ENCODE results near the gene TREM2.
"Not testable (repeated sequence)": the region's sequence is repeated elsewhere in the genome, so short reads cannot be mapped to it uniquely, and the experiment has no call there.

Gene TREM2

DNA sequence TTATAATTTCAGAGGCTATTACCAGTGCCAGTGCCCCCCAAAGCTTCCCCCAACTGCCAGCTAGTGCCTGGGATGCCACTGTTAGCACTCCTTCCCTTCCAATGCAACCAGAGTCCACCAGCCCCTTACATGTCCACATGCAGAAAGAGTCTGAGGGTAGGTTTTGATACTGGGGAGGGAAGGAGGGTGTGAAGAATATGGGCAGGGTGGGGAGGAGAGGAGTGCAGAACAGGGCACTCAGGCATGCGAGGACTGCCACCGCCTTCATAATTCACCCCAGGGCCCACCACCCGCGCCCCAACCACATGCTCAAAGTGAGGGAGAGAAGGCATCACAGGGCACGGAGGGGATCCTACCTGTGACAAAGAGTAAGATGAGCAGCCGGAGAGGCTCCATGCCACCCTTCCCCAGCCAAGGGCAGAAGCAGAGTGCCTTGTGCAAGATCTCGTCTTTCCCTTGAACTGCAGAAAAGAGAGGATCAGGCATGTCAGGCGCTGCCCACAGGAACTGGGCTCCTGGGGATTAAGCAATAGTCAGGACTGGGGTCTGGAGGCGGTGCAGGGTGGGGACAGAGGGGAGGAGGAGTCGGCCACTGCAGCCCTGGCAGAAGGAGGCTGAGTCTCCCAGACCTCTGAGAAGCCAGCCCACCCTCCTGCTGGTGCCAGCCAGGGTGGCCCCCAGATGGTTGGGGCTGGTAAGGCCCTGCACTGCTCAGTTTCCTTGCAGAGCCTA lies at the start of gene TREM2:
Gene TREM2 (minus strand): TSS at position 430 of the 732 bp plus-strand sequence. CDS start 34 bp downstream, at position 396.
- no peak for DNase-seq (ENCODE audit: low read depth in 2 of 3, low spot score in 1 of 3)

DNA sequence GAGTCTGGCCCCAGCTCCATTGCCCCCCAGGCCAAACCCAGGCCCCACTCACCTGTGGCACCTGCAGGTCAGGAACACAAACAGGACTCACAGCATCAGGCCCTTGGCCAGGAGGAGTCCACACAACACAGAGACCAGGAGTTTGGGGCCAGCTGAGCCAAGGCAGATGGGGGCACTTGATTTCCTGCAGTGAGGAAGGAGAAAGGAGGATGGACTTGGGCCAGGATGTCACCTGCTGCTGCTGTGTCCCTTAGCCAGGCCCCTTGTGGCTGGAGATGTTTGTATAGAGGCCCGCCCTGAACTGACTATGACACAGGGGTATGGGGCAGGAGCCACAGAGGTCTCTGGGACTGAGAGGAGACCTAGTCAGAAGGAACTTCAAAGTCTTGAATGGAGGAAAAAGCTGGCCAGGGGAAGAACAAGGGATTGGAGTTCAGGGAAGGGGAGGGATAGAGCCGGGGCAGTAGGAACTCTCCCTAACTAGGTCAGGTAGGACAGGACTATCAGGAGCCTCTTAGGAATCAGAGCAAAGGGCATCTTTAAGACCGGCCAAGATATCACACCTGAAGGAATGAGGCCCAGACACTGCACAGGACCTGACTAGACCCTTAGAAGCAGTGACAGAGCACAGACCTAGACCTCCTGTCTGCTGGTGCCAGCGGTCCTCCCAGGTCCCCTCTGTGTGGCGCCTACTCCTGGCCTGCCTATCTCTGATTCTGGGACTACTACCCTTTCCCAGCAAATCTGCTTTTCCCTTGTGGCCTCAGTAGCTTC lies 46.8 kb upstream of the TREM2 start:
- DNase-seq (ENCODE audit: low read depth in 2 of 3, low spot score in 1 of 3): no peak

GRCh38 chr6:41208439-41209106 lies 45.7 kb upstream of the TREM2 start:
- DNase-seq (ENCODE audit: low read depth in 2 of 3, low spot score in 1 of 3): no peak

- DNase-seq (ENCODE audit: low read depth in 2 of 3, low spot score in 1 of 3): no peak
Observed at GRCh38 chr6:41204156-41204555, 41.2 kb upstream of the TREM2 start.

- no peak for DNase-seq (ENCODE audit: low read depth in 2 of 3, low spot score in 1 of 3)
Observed at GRCh38 chr6:41201764-41202173, 38.9 kb upstream of the TREM2 start.

- peak in 2 of 3 donors; percentile 16 to 26 for DNase-seq (ENCODE audit: low read depth in 2 of 3, low spot score in 1 of 3)
Observed at GRCh38 chr6:41200901-41201763, 38.2 kb upstream of the TREM2 start, which contains the start of gene TREML2. Gene TREML2 (minus strand): TSS chr6:41201149. CDS start chr6:41201008, 141 bp downstream.

GRCh38 chr6:41200296-41200900 lies 37.5 kb upstream of the TREM2 start:
- DNase-seq (ENCODE audit: low read depth in 2 of 3, low spot score in 1 of 3): peak; percentile 26 to 47 (median 39)

GRCh38 chr6:41199552-41200246 lies 36.8 kb upstream of the TREM2 start:
- peak in 2 of 3 donors; percentile 11 to 22 for DNase-seq (ENCODE audit: low read depth in 2 of 3, low spot score in 1 of 3)

- no peak for DNase-seq (ENCODE audit: low read depth in 2 of 3, low spot score in 1 of 3)
Observed at GRCh38 chr6:41197234-41197633, 34.3 kb upstream of the TREM2 start.

DNA sequence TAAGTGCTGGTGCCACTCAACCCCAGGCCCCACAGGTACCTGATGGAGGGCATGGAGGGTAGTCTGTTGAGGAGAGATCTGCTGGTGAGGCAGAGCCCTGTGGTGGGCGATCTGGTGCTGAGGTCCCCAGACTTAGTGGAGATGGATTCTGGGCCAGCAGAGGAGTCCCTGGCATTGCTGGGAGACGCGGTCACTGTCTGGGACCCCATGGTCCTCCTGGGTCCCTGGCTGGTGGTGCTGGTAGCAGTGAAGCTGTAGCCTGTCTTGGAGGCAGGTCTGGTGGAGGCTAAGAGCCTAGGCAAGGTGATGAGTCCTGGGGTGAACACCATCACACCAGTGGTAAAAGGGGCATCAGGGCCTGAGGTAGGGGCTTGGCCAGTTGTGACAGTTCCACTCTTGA lies 31.5 kb upstream of the TREM2 start:
- no peak for DNase-seq (ENCODE audit: low read depth in 2 of 3, low spot score in 1 of 3)

DNA sequence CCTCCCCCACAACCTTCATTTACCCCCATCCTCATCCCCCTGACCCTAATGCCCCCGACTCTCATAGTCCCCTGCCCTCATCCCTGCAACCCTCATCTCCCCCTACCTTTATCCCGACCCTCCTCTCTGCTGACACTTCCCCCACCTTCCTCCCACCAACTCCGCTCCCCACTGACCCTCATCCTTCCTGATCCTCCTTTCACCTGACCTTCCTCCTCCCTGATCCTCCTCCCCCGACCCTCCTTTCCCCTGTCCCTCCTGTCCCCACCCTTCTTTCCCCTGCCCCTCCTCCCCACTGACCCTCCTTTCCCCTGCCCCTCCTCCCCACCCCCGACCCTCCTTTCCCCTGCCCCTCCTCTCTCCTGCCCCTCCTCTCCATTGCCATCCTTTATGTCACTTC lies 31.0 kb upstream of the TREM2 start:
- DNase-seq (ENCODE audit: low read depth in 2 of 3, low spot score in 1 of 3): no peak

- no peak for DNase-seq (ENCODE audit: low read depth in 2 of 3, low spot score in 1 of 3)
Observed at GRCh38 chr6:41193171-41193734, 30.3 kb upstream of the TREM2 start.

DNA sequence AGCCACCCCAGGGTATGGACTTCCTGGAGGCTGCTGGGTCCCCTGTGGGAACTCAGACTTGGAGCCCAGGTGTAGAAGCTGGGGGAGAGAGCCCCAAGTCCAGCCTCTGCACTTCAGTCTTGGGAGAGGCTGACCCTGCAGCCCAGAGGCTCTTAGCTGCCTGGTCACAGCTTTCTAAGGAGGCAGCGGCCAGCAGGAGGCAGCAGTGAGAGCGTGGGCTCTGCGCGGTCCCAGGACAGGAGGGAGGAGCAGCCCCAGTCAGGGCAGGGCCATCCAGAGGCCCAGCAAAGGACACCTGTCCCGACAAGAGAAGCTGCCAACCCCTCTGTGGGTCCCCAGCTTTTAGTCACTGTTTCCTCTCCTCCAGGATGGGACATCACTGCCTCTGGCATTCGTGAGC lies 28.7 kb upstream of the TREM2 start:
- peak in 2 of 3 donors; percentile 19 to 26 for DNase-seq (ENCODE audit: low read depth in 2 of 3, low spot score in 1 of 3)

DNA sequence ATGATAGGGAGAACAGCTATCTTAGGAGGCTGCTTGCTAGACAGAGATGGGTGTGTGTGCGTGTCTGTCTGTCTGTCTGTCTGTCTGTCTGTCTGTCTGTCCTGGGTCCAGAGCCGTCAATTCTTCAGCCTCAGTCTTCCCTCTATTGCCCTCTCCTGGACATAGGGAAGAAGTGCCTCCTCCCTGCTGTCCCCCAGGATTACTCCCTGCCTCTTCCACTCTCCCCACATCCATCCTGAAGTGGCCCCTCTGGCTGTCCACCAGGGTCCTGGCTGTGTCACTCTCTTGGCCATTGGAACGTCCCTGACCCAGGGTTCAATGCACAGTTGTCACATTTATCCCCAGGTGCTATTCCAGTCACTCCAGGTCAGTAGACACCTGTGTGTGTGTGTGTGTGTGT lies 27.9 kb upstream of the TREM2 start:
- no peak for DNase-seq (ENCODE audit: low read depth in 2 of 3, low spot score in 1 of 3)

DNA sequence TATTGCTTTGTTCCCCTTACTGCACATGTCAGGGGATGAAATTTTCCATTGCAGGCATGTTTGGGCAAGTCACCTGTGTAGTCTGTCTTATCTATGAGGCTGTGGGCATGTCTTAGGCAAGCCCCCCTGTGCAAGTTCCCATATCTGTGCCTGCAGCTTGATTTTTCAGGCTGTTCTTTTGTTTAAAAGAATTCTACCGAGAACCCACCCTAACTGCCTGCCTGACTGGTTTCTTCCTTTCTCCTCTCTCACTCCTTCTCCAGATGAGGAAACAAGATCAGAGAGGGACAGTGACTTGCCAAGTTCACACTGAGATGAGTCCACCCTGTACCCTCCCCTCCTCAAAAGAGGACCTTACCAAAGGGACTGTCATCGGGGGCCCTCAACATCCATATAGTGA lies 27.1 kb upstream of the TREM2 start:
- no peak for DNase-seq (ENCODE audit: low read depth in 2 of 3, low spot score in 1 of 3)

- DNase-seq (ENCODE audit: low read depth in 2 of 3, low spot score in 1 of 3): not testable (repeated sequence)
Observed at GRCh38 chr6:41189046-41189445, 26.1 kb upstream of the TREM2 start.

- no peak for DNase-seq (ENCODE audit: low read depth in 2 of 3, low spot score in 1 of 3)
Observed at GRCh38 chr6:41187924-41188886, 25.3 kb upstream of the TREM2 start.

- no peak for DNase-seq (ENCODE audit: low read depth in 2 of 3, low spot score in 1 of 3)
Observed at GRCh38 chr6:41186031-41186562, 23.2 kb upstream of the TREM2 start.

Data from stimulated activated CD4-positive, alpha-beta T cell treated with anti-CD3 and anti-CD28 coated beads, Interleukin-12 subunit alpha, Interleukin-12 subunit beta, amount 100 ng/mL, for 48 hours (primary cell).